ENCODE measurements around the gene VRK3.

The VRK3 gene

GRCh38 chr19:50026550-50026906 lies 1.4 kb upstream of the VRK3 start:
- no peak for DNase-seq (ENCODE audit: low spot score)

GRCh38 chr19:50025794-50026549 lies 800 bp upstream of the VRK3 start, which contains the start of gene ZNF473:
ZNF473 (plus strand) TSS chr19:50026005; CDS start chr19:50031083, 5,078 bp downstream.
- peak; percentile 82 for DNase-seq (ENCODE audit: low spot score)
- no peak for TF ChIP-seq CTCF (IDR thresholded peaks at IDR 0.05; ENCODE audit: extremely low read depth, missing control alignments)

More at GRCh38 chr19:50026550-50026906, 1.4 kb upstream of the VRK3 start:
- TF ChIP-seq CTCF (IDR thresholded peaks at IDR 0.05; ENCODE audit: extremely low read depth, missing control alignments): no peak

- TF ChIP-seq CTCF (IDR thresholded peaks at IDR 0.05; ENCODE audit: extremely low read depth, missing control alignments): no peak
- DNase-seq (ENCODE audit: low spot score): no peak
Observed at GRCh38 chr19:50024719-50025021, 502 bp downstream of the VRK3 start.

GRCh38 chr19:50022823-50023222 lies 2.3 kb downstream of the VRK3 start:
- no peak for TF ChIP-seq CTCF (IDR thresholded peaks at IDR 0.05; ENCODE audit: extremely low read depth, missing control alignments)
- no peak for DNase-seq (ENCODE audit: low spot score)

GRCh38 chr19:50020481-50020880 lies 4.7 kb downstream of the VRK3 start:
- no peak for TF ChIP-seq CTCF (IDR thresholded peaks at IDR 0.05; ENCODE audit: extremely low read depth, missing control alignments)
- DNase-seq (ENCODE audit: low spot score): no peak

DNA sequence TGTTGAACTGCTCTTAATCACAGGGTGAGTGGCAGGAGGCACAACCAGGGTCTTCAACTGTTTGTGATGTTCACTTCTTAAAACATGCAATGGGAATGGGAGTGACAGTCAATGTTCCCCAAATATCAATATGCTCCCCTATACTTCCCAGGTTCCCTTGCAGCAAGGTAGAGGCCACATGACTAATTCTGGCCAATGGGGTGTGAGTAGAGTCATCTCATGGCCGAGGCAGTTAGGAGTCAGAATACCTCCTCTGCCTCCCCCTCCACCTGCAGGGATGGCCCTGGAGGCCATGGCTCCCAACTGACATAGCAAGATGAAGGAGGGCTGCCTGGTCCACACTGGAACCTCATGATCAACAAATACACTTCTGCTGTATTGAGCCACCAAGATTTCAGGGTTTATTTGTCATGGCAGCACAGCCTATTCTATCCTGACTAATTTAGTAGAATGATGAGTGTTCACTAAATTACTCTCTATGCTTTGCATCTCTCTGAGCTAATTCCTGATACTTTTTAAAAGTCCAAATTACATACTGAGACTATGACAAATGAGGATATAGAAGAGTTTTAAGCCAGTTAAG lies 8.9 kb downstream of the VRK3 start:
- no peak for TF ChIP-seq CTCF (IDR thresholded peaks at IDR 0.05; ENCODE audit: extremely low read depth, missing control alignments)
- DNase-seq (ENCODE audit: low spot score): no peak

DNA sequence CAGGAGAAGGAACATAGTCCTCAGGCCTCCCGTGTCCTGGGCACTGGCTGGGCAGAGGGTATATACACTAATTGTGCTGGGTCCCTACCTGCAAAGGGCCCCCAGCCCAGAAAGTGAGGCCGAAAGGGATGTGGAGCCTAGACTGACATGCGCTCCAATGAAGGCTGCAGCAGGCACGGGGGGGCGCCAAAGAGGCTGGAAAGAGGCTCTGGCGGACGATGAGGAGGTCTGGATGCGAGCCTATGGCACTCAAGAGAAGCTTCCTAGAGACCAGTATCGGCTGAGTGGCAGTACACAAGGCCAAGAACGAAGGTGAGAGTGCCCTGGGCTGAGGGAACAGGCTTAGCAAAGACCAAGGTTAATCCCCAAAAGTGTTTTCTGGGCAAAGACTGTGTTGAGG lies 16.6 kb downstream of the VRK3 start:
- no peak for TF ChIP-seq CTCF (IDR thresholded peaks at IDR 0.05; ENCODE audit: extremely low read depth, missing control alignments)
- no peak for DNase-seq (ENCODE audit: low spot score)
